ENCODE results near the gene FRAT2. TPM values are rescaled to one million over a fixed set of nuclear protein-coding genes. Genes with fewer than 3 reads are reported as not detected.

FRAT2 gene
- total and polyA plus RNA-seq, 2 of the 4 experiments (the other 2 are of a cell fraction), result 2.0 to 2.5 TPM

DNA sequence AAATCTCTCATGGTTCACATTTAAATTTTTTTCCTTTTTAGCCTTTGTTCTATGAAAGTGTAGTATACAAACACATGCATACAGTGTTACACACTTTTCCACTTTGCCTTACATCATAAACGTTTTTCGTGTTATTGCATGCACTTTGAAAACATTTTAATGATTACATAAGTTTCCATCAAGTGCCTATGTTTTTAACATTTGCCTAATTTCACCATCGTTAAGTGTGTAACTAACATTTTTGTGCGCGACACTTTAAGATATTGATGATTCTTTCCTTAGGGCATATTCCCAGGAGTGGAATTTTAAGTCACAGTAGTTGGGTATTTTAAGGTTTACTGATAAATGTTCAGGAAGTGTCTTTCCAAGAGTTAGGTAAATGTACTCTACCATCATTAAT is 1.5 kb upstream of the FRAT2 start:
- no peaks in the 10 kb centered on the region for H4K20me1 ChIP-seq (ENCODE audit: insufficient read depth, low read length)
- no peak overlapping the region for H3K56ac ChIP-seq (ENCODE audit: extremely low read depth, insufficient read depth, low read length)
- in situ Hi-C loops (cut with MboI; ENCODE audit: low sequenced_read_pairs) (no loop called here), dilution Hi-C loops (cut with HindIII; ENCODE audit: low sequenced_read_pairs, unreplicated experiment) (no loop called here), intact Hi-C loops (cut with micrococcal nuclease) (no loop called here)
- no peak overlapping the region for H4K8ac ChIP-seq (ENCODE audit: low read depth in 2 of 2, low read length in 2 of 2)
- H2BK5ac ChIP-seq (ENCODE audit: low read depth, low read length, poor library complexity, severe bottlenecking), result no peak overlapping the region
- H4K91ac ChIP-seq (ENCODE audit: insufficient read depth, low read depth, low read length), result no peak overlapping the region
- peaks cover 12 to 25% of the 10 kb centered on the region in 2 experiments for H3K79me1 ChIP-seq (ENCODE audit: low read depth in 1 of 2, low read length in 2 of 2)
- ATAC-seq (ENCODE audit: low read depth) (no peak), DNase-seq (no peak)
- no peak overlapping the region for H2BK15ac ChIP-seq (ENCODE audit: low read depth, low read length)
- TF ChIP-seq RCOR1 (IDR thresholded peaks at IDR 0.05; ENCODE audit: insufficient replicate concordance, low read length), result no peak
- TF ChIP-seq CEBPB (IDR thresholded peaks at IDR 0.05; ENCODE audit: low read depth, low read length), result no peak
- TF ChIP-seq, protein P1, sequence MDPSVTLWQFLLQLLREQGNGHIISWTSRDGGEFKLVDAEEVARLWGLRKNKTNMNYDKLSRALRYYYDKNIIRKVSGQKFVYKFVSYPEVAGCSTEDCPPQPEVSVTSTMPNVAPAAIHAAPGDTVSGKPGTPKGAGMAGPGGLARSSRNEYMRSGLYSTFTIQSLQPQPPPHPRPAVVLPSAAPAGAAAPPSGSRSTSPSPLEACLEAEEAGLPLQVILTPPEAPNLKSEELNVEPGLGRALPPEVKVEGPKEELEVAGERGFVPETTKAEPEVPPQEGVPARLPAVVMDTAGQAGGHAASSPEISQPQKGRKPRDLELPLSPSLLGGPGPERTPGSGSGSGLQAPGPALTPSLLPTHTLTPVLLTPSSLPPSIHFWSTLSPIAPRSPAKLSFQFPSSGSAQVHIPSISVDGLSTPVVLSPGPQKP (IDR thresholded peaks at IDR 0.05; ENCODE audit: borderline replicate concordance, low read depth, low read length), result no peak
- TF ChIP-seq SMC3 (IDR thresholded peaks at IDR 0.05; ENCODE audit: low read depth, low read length), result no peak
- TF ChIP-seq POLR2A (IDR thresholded peaks at IDR 0.05; ENCODE audit: low read depth, low read length), result no peak
- no peak for TF ChIP-seq MAZ (IDR thresholded peaks at IDR 0.05; ENCODE audit: borderline replicate concordance, low read depth, low read length)
- no peak for TF ChIP-seq RAD21 (IDR thresholded peaks at IDR 0.05; ENCODE audit: low read length)
- no peak for TF ChIP-seq CHD1 (IDR thresholded peaks at IDR 0.05; ENCODE audit: low read depth, low read length)
- TF ChIP-seq RFX5 (IDR thresholded peaks at IDR 0.05; ENCODE audit: low read depth, low read length), result no peak
- WGBS, 2 experiments (ENCODE audit: extremely low coverage in 2 of 2, insufficient read length in 1 of 2), result no CpG with 5 or more reads among the region's 5 CpGs
- no peak overlapping the region for H2AK9ac ChIP-seq (replicated peaks; ENCODE audit: low read depth, low read length, poor library complexity)
- H2BK120ac ChIP-seq (ENCODE audit: low read depth, low read length), result no peak overlapping the region
- H4K5ac ChIP-seq (ENCODE audit: low read depth, low read length), result no peak overlapping the region
- peaks cover 22% of the 10 kb centered on the region for H3K27me3 ChIP-seq (ENCODE audit: control insufficient read depth, insufficient read depth, low read length)
- H3K14ac ChIP-seq (replicated peaks; ENCODE audit: low read depth, low read length), result no peak overlapping the region
- H3K4me3 ChIP-seq (ENCODE audit: insufficient read depth, low read depth, low read length), result no peak overlapping the region
- H3K27ac ChIP-seq (ENCODE audit: insufficient read depth, low read length), result no peak overlapping the region
- CTCF ChIA-PET, result no interaction called here
- no peak overlapping the region for H2AFZ ChIP-seq (replicated peaks; ENCODE audit: low read length, poor library complexity)
- POLR2A ChIA-PET (ENCODE audit: unreplicated experiment), result no interaction called here
- H3K9me3 ChIP-seq (ENCODE audit: control insufficient read depth, insufficient read depth, low read length), result no peaks in the 10 kb centered on the region
- no peak overlapping the region for H3K23ac ChIP-seq (ENCODE audit: low read depth, low read length)
- H2BK20ac ChIP-seq (ENCODE audit: low read depth, low read length), result no peak overlapping the region
- H3K4ac ChIP-seq (ENCODE audit: low read depth, low read length), result no peak overlapping the region
- H3K4me1 ChIP-seq (ENCODE audit: control insufficient read depth, insufficient read depth, low read length), result peaks cover 11% of the 10 kb centered on the region
- no peaks in the 10 kb centered on the region for H3K36me3 ChIP-seq (ENCODE audit: control insufficient read depth, insufficient read depth, low read length)
- H3K9me1 ChIP-seq (ENCODE audit: insufficient read depth, low read length), result no peaks in the 10 kb centered on the region
- no peak overlapping the region for H2AK5ac ChIP-seq (ENCODE audit: low read depth, low read length)
- BruUV-seq (replicated peaks), result no TSS peak
- H3K9ac ChIP-seq (ENCODE audit: low read depth, low read length), result no peak overlapping the region
- H3K4me2 ChIP-seq (ENCODE audit: low read depth, low read length), result no peak overlapping the region
- H3K18ac ChIP-seq (ENCODE audit: low read depth, low read length), result no peak overlapping the region
